ENCODE measurements around the gene SPTB. TPM values are rescaled to one million over a fixed set of nuclear protein-coding genes. Genes with fewer than 3 reads are reported as not detected.

The SPTB gene
- total and polyA plus RNA-seq, 10 of the 15 experiments (the other 5 are each of a cell fraction or from before 2014, with no cell fraction given), result under 0.01 to 0.04 (median 0.02) TPM; not detected in 4

DNA sequence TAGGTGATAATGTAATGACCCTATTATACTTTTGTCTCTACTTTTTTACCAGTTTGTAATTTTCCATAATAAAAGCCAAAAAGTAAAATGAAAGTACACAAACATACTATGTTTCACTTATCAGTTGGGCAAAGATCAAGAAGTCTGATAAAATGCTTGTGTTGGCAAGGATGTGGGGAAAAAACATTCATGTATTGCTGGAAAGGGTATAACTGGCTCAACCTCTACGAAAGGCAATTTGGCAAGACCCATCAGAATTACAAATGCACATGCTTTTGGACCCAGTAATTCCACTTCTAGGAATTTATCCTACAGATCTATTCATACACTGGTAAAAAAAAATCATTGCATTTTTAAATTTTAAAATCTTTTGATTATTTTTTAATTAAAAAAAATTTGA, 68.0 kb downstream of the SPTB start:
- Histone ChIP-seq H3K4me1 (ENCODE audit: control insufficient read depth, insufficient read depth, low read length) (no peaks in the 10 kb centered on the region), H3K9me3 (replicated peaks; ENCODE audit: control insufficient read depth, insufficient read depth, low read length) (no peaks in the 10 kb centered on the region), H4K20me1 (ENCODE audit: control insufficient read depth, insufficient read depth) (no peaks in the 10 kb centered on the region), H2AFZ (ENCODE audit: control insufficient read depth, low read depth, low read length) (no peak overlapping the region), H3K4me2 (ENCODE audit: control insufficient read depth, insufficient read depth) (no peak overlapping the region), H3K79me2 (ENCODE audit: control insufficient read depth, insufficient read depth, low read length) (no peaks in the 10 kb centered on the region), H3K9ac (ENCODE audit: control insufficient read depth, insufficient read depth, low read length) (no peak overlapping the region), H3K4me3 (no peak overlapping the region), H3K27ac (ENCODE audit: control insufficient read depth, insufficient read depth) (no peak overlapping the region), H3K36me3 (ENCODE audit: control insufficient read depth in 2 of 2, insufficient read depth in 2 of 2, low read length in 1 of 2) (no peaks in the 10 kb centered on the region), H3K27me3 (replicated peaks in 1 of 2; ENCODE audit: control insufficient read depth in 2 of 2, insufficient read depth in 2 of 2, low read length in 1 of 2) (no peaks in the 10 kb centered on the region; a peak in 1 of 4 replicates)
- ChIA-PET RAD21 (ENCODE audit: unreplicated experiment) (interaction anchor here (1.9 kb wide), 1 partner anchor 80 kb away, joined by 8 read pairs; no protein-coding TSS in a partner anchor), POLR2A (no interaction called here), CTCF (interaction anchor here (1.6 to 4.1 kb wide), 3 partner anchors 10 to 176 kb away, joined by 4 to 20 read pairs (median 8); no protein-coding TSS in a partner anchor), SMC1A (ENCODE audit: uncharacterized antibody, unreplicated experiment) (no interaction called here)
- 81% methylated on average over 1 of the region's 1 CpG for WGBS (ENCODE audit: insufficient coverage, insufficient replicate concordance, low lambda C conversion rate, missing lambda C conversion rate)
- TF ChIP-seq, protein P1, sequence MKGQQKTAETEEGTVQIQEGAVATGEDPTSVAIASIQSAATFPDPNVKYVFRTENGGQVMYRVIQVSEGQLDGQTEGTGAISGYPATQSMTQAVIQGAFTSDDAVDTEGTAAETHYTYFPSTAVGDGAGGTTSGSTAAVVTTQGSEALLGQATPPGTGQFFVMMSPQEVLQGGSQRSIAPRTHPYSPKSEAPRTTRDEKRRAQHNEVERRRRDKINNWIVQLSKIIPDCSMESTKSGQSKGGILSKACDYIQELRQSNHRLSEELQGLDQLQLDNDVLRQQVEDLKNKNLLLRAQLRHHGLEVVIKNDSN (IDR thresholded peaks at IDR 0.05; ENCODE audit: borderline replicate concordance, extremely low read length, insufficient read depth, low read depth, low read length), result no peak
- no peak for TF ChIP-seq CHD4 (IDR thresholded peaks at IDR 0.05)
- TF ChIP-seq EP300 (IDR thresholded peaks at IDR 0.05; ENCODE audit: borderline replicate concordance in 1 of 2, control insufficient read depth in 1 of 2, low read depth in 2 of 2, low read length in 2 of 2), result no peak
- intact Hi-C loops (cut with micrococcal nuclease; ENCODE audit: unreplicated experiment), result no loop called here
- no peak for FAIRE-seq
- in situ Hi-C loops (cut with MboI), result no loop called here
- no peak for ATAC-seq
- no peak for DNase-seq (ENCODE audit: low read depth, low spot score)
- no TSS peak for BruUV-seq (replicated peaks)

DNA sequence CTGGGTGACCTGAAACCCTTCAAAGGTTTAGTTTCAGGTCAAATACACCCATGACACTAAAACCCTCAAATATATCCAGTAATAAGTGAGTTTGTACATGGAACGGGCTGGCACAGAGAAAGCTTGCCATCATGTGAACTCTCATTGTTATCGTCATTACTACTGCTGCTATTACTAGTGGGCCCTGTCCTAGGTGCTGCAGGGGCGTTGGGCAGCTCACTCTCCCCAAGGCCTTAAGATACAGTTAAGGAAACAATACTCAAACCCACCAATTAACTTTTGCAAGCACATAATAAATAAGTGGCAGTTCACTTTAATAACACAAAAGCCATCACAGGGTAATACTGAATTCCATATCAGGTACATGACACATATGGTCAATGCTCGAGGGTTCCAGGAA, 71.3 kb downstream of the SPTB start:
- no peaks in the 10 kb centered on the region for H3K9me3 ChIP-seq (replicated peaks; ENCODE audit: control insufficient read depth, insufficient read depth, low read length)
- FAIRE-seq (no peak), DNase-seq (ENCODE audit: low read depth, low spot score) (no peak), ATAC-seq (no peak)
- H3K4me1 ChIP-seq (ENCODE audit: control insufficient read depth, insufficient read depth, low read length), result no peaks in the 10 kb centered on the region
- CTCF ChIA-PET, result interaction anchor here (0.6 to 1.2 kb wide), 3 partner anchors 44 to 84 kb away, joined by 3 to 4 read pairs (median 4); no protein-coding TSS in a partner anchor
- SMC1A ChIA-PET (ENCODE audit: uncharacterized antibody, unreplicated experiment), result interaction anchor here (0.8 kb wide), 1 partner anchor 14 kb away, joined by 3 read pairs; no protein-coding TSS in a partner anchor
- H3K27me3 ChIP-seq (replicated peaks in 1 of 2; ENCODE audit: control insufficient read depth in 2 of 2, insufficient read depth in 2 of 2, low read length in 1 of 2), result peaks cover 0 to 5% of the 10 kb centered on the region in 2 experiments; a peak in 2 of 4 replicates
- POLR2A ChIA-PET, result no interaction called here
- H3K4me3 ChIP-seq, result no peak overlapping the region
- RAD21 ChIA-PET (ENCODE audit: unreplicated experiment), result no interaction called here
- 47% methylated on average over 4 of the region's 4 CpGs for WGBS (ENCODE audit: insufficient coverage, insufficient replicate concordance, low lambda C conversion rate, missing lambda C conversion rate)
- H2AFZ ChIP-seq (ENCODE audit: control insufficient read depth, low read depth, low read length), result no peak overlapping the region
- H3K79me2 ChIP-seq (ENCODE audit: control insufficient read depth, insufficient read depth, low read length), result no peaks in the 10 kb centered on the region
- in situ Hi-C loops (cut with MboI), result no loop called here
- H3K36me3 ChIP-seq (ENCODE audit: control insufficient read depth in 2 of 2, insufficient read depth in 2 of 2, low read length in 1 of 2), result no peaks in the 10 kb centered on the region
- no peak overlapping the region for H3K9ac ChIP-seq (ENCODE audit: control insufficient read depth, insufficient read depth, low read length)
- no TSS peak for BruUV-seq (replicated peaks)
- H3K27ac ChIP-seq (ENCODE audit: control insufficient read depth, insufficient read depth), result no peak overlapping the region
- no peaks in the 10 kb centered on the region for H4K20me1 ChIP-seq (ENCODE audit: control insufficient read depth, insufficient read depth)
- H3K4me2 ChIP-seq (ENCODE audit: control insufficient read depth, insufficient read depth), result no peak overlapping the region
- intact Hi-C loops (cut with micrococcal nuclease; ENCODE audit: unreplicated experiment), result no loop called here
- TF ChIP-seq POLR2AphosphoS5 (IDR thresholded peaks at IDR 0.05; ENCODE audit: low read length), result no peak
- TF ChIP-seq, protein P2, sequence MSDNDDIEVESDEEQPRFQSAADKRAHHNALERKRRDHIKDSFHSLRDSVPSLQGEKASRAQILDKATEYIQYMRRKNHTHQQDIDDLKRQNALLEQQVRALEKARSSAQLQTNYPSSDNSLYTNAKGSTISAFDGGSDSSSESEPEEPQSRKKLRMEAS (IDR thresholded peaks at IDR 0.05; ENCODE audit: low read depth, low read length), result no peak
- no peak for TF ChIP-seq NFYA (IDR thresholded peaks at IDR 0.05; ENCODE audit: borderline replicate concordance, low read depth, low read length)
- no peak for TF ChIP-seq EGR1 (IDR thresholded peaks at IDR 0.05; ENCODE audit: borderline replicate concordance in 1 of 2, low read depth in 2 of 2, low read length in 2 of 2)
- no peak for TF ChIP-seq PML (IDR thresholded peaks at IDR 0.05; ENCODE audit: low read length)
- TF ChIP-seq BACH1 (IDR thresholded peaks at IDR 0.05; ENCODE audit: borderline replicate concordance), result no peak
- no peak for TF ChIP-seq NR2C2 (IDR thresholded peaks at IDR 0.05; ENCODE audit: borderline replicate concordance, control insufficient read depth, insufficient read length, low read depth)
- TF ChIP-seq CBX5 (IDR thresholded peaks at IDR 0.05; ENCODE audit: low read depth), result no peak
- no peak for TF ChIP-seq POU2F2 (IDR thresholded peaks at IDR 0.05; ENCODE audit: borderline replicate concordance, low read depth, low read length)
- TF ChIP-seq SPI1 (IDR thresholded peaks at IDR 0.05; ENCODE audit: borderline replicate concordance, insufficient read depth, low read depth, low read length), result no peak
- TF ChIP-seq JUND (IDR thresholded peaks at IDR 0.05; ENCODE audit: low read depth, low read length), result no peak
- no peak for TF ChIP-seq MTA2 (IDR thresholded peaks at IDR 0.05; ENCODE audit: low read depth)
- no peak for TF ChIP-seq PAX5 (IDR thresholded peaks at IDR 0.05; ENCODE audit: borderline replicate concordance, low read depth, low read length)
- TF ChIP-seq MTA3 (IDR thresholded peaks at IDR 0.05; ENCODE audit: borderline replicate concordance, low read length), result no peak
- TF ChIP-seq EED (IDR thresholded peaks at IDR 0.05; ENCODE audit: low read depth), result no peak
